HL-60/S4 treated with phorbol 12-myristate 13-acetate at 8.2 ng/mL for 4 days and 3 days (cell line): Measurements from ENCODE around the gene RGP1.

Experiments
- in situ Hi-C: fragments of 300-500 bp; cut with MboI; formaldehyde crosslinking; loops from 2 replicates; pipeline ENCODE4 v1.15.0; 2022; ENCODE audit warnings: low sequenced_read_pairs

The RGP1 gene

GRCh38 chr9:35718721-35719511 is 30.2 kb upstream of the RGP1 start:
- in situ Hi-C loops = loop anchor here (25.0 kb wide), 1 partner anchor 657 kb away; the partner anchor contains the start of gene VCP

- in situ Hi-C loops = loop anchor here (25.0 kb wide), 1 partner anchor 657 kb away; the partner anchor contains the start of gene VCP
Measured at GRCh38 chr9:35719546-35719945, 29.5 kb upstream of the RGP1 start.

- in situ Hi-C loops = loop anchor here (10.0 to 25.0 kb wide), 2 partner anchors 61 to 661 kb away; partner anchors contain the start of gene VCP
Measured at GRCh38 chr9:35723426-35723825, 25.7 kb upstream of the RGP1 start.

- in situ Hi-C loops = loop anchor here (10.0 to 25.0 kb wide), 2 partner anchors 61 to 662 kb away; partner anchors contain the start of gene VCP
Measured at GRCh38 chr9:35723908-35724307, 25.2 kb upstream of the RGP1 start.

- in situ Hi-C loops = loop anchor here (10.0 kb wide), 1 partner anchor 59 kb away; no protein-coding TSS in a partner anchor
Measured at GRCh38 chr9:35725362-35725761, 23.7 kb upstream of the RGP1 start.

- in situ Hi-C loops = loop anchor here (10.0 kb wide), 1 partner anchor 58 kb away; no protein-coding TSS in a partner anchor
Measured at GRCh38 chr9:35726931-35727330, 22.2 kb upstream of the RGP1 start.

- in situ Hi-C loops = loop anchor here (10.0 kb wide), 1 partner anchor 57 kb away; no protein-coding TSS in a partner anchor
Measured at GRCh38 chr9:35727676-35728040, 21.4 kb upstream of the RGP1 start.

GRCh38 chr9:35728041-35728971 is 20.8 kb upstream of the RGP1 start:
- in situ Hi-C loops = loop anchor here (10.0 kb wide), 1 partner anchor 56 kb away; no protein-coding TSS in a partner anchor

- in situ Hi-C loops = loop anchor here (10.0 kb wide), 1 partner anchor 56 kb away; no protein-coding TSS in a partner anchor
Measured at GRCh38 chr9:35729101-35729500, 20.0 kb upstream of the RGP1 start.

GRCh38 chr9:35729700-35730485 is 19.2 kb upstream of the RGP1 start:
- in situ Hi-C loops = loop anchor here (10.0 kb wide), 1 partner anchor 55 kb away; no protein-coding TSS in a partner anchor

- in situ Hi-C loops = no loop called here
Measured at GRCh38 chr9:35730486-35730854, 18.6 kb upstream of the RGP1 start.

- in situ Hi-C loops = no loop called here
Measured at GRCh38 chr9:35731415-35732184, 17.5 kb upstream of the RGP1 start.

- in situ Hi-C loops = no loop called here
Measured at GRCh38 chr9:35732185-35732799, 16.8 kb upstream of the RGP1 start, which contains the start of the genes CREB3 and TLN1. Gene CREB3 (plus strand): TSS chr9:35732666. CDS start chr9:35732773, 107 bp downstream. Gene TLN1 (minus strand): TSS chr9:35732195. CDS start chr9:35725694, 6,501 bp downstream.

GRCh38 chr9:35732800-35733541 is 16.1 kb upstream of the RGP1 start:
- in situ Hi-C loops = no loop called here

- in situ Hi-C loops = no loop called here
Measured at GRCh38 chr9:35734096-35734495, 15.0 kb upstream of the RGP1 start.

GRCh38 chr9:35736201-35736633 is 12.9 kb upstream of the RGP1 start:
- in situ Hi-C loops = no loop called here

- in situ Hi-C loops = no loop called here
Measured at GRCh38 chr9:35737143-35737542, 11.9 kb upstream of the RGP1 start.

- in situ Hi-C loops = no loop called here
Measured at GRCh38 chr9:35738186-35738585, 10.9 kb upstream of the RGP1 start.
